AG09319 (cell line): ENCODE results near the gene FRMD8.

ENCODE experiments used
- DNase-seq: peaks from one replicate; pipeline ENCODE4 v3.0.0-alpha.2; 2010; ENCODE audit warnings: low read depth; ENCODE audit errors: extremely low read depth
- TF ChIP-seq, protein P1 (sequence below): IDR thresholded peaks from 2 replicates; pipeline ENCODE4 v1.5.1; 2011; ENCODE audit warnings: low read depth, mild to moderate bottlenecking, inconsistent platforms, low read length, moderate library complexity

Gene FRMD8

GRCh38 chr11:65389294-65389980 lies 3.0 kb downstream of the FRMD8 start:
- TF ChIP-seq, protein P1, sequence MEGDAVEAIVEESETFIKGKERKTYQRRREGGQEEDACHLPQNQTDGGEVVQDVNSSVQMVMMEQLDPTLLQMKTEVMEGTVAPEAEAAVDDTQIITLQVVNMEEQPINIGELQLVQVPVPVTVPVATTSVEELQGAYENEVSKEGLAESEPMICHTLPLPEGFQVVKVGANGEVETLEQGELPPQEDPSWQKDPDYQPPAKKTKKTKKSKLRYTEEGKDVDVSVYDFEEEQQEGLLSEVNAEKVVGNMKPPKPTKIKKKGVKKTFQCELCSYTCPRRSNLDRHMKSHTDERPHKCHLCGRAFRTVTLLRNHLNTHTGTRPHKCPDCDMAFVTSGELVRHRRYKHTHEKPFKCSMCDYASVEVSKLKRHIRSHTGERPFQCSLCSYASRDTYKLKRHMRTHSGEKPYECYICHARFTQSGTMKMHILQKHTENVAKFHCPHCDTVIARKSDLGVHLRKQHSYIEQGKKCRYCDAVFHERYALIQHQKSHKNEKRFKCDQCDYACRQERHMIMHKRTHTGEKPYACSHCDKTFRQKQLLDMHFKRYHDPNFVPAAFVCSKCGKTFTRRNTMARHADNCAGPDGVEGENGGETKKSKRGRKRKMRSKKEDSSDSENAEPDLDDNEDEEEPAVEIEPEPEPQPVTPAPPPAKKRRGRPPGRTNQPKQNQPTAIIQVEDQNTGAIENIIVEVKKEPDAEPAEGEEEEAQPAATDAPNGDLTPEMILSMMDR: no peak
- DNase-seq: no peak

DNA sequence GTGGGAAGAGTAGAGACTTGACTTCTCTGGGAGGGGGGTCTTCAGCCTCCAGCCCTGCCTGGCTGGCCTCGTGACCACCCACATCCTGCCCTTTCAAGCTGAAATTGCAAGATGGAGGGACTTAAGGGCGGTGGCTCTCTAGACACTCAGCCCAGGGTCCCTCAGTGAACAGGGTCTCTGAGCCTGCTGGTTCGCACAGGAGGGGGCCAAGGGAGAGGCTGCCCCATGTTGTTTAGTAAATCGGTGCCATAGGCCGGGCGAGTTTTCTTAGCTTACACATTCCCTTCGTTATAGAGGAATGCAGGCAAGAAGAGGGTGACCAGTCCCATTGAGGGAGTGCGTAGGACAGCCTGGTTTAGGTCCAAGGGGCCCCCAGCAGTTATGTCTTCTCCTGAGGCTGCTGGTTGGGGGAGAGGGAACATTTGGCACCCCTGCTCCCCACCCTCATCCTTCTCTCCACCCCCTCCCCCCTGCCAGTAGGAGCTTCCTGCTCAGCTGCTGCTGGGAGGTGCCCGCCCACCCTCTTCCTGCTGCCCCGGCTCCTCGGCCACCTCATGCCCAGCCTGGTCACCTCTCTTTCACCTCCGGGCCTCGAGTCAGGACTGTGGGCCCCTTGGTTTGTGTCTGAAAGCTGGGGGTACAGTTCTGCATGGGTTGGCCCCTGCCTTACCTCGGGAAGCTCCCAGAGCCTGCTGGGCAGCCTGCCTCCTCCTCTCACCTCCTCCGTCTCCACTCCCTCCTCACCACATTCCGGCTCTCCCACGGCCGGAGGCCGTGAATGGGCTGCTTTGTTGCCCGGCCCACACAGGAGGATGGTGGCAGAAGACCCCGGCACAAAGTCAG lies 3.9 kb downstream of the FRMD8 start:
- TF ChIP-seq, protein P1: no peak
- DNase-seq: no peak

DNA sequence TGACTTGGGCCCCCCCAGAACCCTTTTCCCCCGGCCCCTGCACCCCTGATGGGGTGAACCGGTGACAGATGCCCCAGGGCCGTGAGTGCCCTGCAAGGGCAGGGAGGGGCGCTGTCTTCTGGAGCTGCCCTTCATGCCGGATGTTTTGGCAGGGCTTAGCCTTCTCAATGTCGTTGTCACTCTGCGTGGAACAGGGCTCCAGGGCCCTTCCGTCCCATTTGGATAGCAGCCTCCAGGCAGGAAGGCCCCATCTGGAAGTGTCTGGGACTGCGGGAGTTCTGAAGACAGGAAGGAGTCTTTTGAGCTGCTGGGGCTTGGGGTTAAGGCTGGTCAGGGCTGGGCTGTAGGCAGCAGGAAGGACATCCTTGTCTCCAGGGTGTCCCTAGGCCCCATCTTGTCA lies 4.6 kb downstream of the FRMD8 start:
- TF ChIP-seq, protein P1: no peak; the same call in 1 of the 2 replicates
- DNase-seq: no peak

DNA sequence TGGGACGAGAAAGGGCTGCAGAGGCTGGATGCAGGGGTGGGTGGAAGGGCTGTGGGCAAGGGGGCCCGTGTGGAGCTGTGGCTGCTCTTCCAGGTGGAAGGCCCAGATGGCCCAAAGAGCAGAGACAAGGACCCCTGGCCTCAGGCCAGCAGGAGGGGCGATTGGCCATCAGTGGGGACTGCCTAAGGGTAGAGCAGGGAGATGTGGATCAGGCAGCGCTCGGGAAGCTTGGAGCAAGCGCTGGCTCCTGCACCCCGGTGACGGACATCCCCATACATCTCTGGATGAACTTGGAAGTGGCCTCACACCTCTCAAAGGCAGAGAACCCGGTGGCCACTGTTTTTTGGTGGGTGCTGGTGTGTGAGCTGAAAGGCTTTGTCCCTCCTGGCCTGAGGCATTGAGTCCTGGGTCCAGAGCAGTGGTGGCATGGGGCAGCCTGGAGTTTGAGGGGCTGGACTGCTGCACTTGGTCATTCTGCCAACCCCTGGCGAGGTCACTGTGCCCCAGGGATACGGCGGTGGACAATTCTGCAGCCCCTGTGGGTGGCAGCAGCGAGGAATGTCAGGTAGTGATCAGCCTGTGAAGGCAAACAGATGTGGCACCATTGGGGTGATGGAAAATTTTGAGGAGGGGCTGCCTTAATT lies 5.9 kb downstream of the FRMD8 start:
- no peak for DNase-seq
- TF ChIP-seq, protein P1: no peak

DNA sequence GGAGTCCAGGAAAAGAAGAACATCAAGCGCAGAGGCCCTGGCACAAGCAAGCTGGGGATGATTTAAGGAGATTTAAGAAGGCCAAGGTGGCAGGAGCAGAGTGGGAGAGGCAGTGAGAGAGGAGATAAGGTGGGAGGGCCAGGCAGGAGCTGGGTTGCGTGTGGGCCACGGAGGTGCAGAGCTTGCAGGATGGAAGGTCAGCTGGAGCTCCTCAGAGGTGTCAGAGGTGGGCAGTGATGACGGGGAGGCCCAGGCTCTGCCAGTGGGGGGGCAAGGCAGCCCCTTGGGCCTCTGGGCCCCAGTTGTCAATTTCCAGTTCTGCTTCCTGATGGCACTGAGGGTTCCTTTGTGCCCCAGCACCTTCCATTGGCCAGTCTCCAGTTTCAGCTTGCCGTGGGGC lies 6.5 kb downstream of the FRMD8 start:
- DNase-seq: no peak
- TF ChIP-seq, protein P1: no peak

DNA sequence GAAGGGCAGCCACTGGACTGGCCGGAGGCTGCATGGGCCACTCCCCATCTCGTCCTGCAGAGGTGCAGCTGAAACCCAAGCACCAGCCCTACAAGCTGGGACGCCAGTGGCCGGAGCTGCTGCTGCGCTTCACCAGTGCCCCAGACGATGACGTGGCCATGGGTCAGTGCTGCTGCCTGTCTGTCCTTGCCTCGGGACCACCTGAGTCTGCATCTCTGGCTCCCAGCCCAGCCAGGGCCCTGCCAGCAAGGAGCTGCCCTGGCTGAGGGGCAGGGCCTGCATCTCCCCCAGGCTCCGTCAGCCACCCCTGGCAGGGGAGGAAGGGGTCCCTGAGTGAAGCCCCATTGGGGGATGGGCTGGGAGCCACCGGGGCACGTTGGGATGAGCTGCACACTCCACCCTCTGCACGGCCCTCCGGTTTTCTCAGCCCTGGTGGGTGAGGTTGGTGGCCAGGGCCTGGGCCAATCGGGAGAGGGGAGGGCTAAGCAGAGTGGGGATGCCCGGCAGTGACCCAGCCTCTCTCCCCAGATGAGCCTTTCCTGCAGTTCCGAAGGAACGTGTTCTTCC lies 7.2 kb downstream of the FRMD8 start:
- TF ChIP-seq, protein P1: no peak

More for the DNA sequence above, 7.2 kb downstream of the FRMD8 start:
- no peak for DNase-seq
